Lower leg skin (tissue), 3 donors: ENCODE results near the gene ZNF524.

Source experiments
- CTCF ChIP-seq, 3 donors: fragments of 450-650 bp; IDR thresholded peaks; one replicate each; pipeline ENCODE4 v1.5.1; 2016; ENCODE audit warnings: antibody characterized with exemption in 3 of 3, mild to moderate bottlenecking in 3 of 3, moderate library complexity in 2 of 3
- POLR2A ChIP-seq, 2 donors: fragments of 450-650 bp; IDR thresholded peaks; one replicate each; pipeline ENCODE4 v1.6.1; 2016 to 2017; ENCODE audit warnings: antibody characterized with exemption in 2 of 2, mild to moderate bottlenecking in 1 of 2, moderate library complexity in 1 of 2

GRCh38 chr19:55626350-55626749 lies 26.3 kb downstream of the ZNF524 start:
- TF ChIP-seq CTCF (IDR thresholded peaks at IDR 0.05) (no peak), POLR2A (IDR thresholded peaks at IDR 0.05) (no peak)
